ENCODE measurements around the gene SLC15A3.

The SLC15A3 gene

DNA sequence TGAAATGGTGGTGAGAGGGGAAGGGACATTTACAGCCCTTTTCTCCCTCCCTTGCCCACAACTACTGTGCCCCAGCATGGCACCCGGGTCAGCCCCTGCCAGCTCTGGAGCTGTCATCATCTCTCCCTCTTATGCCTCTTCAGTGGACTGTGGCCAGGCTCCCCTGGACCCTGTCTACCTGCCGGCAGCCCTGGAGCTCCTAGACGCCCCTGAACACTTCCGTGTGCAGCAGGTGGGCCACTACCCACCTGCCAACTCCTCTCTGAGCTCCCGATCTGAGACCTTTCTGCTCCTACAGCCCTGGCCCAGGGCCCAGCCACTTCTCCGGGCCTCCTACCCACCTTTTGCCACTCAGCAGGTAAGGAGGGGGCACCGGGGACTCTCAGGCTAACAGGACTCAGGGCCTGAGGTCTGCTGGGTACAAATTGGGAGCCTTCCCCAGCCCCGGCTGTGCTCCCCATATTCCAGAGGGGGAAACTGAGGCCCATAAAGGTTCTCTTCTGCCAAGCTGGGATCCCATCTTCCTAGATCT, 24.8 kb downstream of the SLC15A3 start:
- no peak overlapping the region for H3K4me3 ChIP-seq (ENCODE audit: severe bottlenecking)
- H3K36me3 ChIP-seq (ENCODE audit: low read depth), result peaks cover 7% of the 10 kb centered on the region
- H3K9me3 ChIP-seq (ENCODE audit: severe bottlenecking), result no peaks in the 10 kb centered on the region

DNA sequence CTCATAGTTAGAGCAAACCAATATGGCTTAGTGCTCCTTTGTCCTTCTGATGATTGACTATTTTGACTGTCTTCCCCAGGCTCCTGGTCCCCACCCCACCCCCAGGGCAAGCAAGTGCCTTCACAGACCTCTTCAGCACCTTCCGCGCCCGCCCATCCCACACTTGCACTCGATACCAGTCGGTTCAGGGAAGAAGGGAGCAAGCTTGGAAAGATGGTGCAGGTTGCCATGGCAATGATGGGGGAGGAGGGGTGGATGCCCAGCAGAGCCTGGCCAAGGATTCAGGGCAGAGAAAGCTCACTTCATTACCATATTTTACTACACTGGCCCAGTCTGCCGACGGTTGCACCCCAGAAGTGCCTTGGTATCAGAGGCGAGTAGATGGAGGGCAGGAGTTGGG, 25.5 kb downstream of the SLC15A3 start:
- Histone ChIP-seq H3K9me3 (ENCODE audit: severe bottlenecking) (no peaks in the 10 kb centered on the region), H3K36me3 (ENCODE audit: low read depth) (peaks cover 2% of the 10 kb centered on the region; the same call in 1 of the 2 replicates), H3K27me3 (ENCODE audit: insufficient read depth, poor library complexity, severe bottlenecking) (no peaks in the 10 kb centered on the region), H3K27ac (ENCODE audit: poor library complexity, severe bottlenecking) (no peak overlapping the region), H3K4me3 (ENCODE audit: severe bottlenecking) (no peak overlapping the region), H3K4me1 (ENCODE audit: insufficient read depth, poor library complexity, severe bottlenecking) (peaks cover 3% of the 10 kb centered on the region)
- DNase-seq (ENCODE audit: low spot score) (no peak), ATAC-seq (ENCODE audit: low read depth) (no peak)
- TF ChIP-seq CTCF (IDR thresholded peaks at IDR 0.05; ENCODE audit: poor library complexity, severe bottlenecking), result no peak

More for the DNA sequence above, 24.8 kb downstream of the SLC15A3 start:
- Histone ChIP-seq H3K4me1 (ENCODE audit: insufficient read depth, poor library complexity, severe bottlenecking) (peaks cover 3% of the 10 kb centered on the region), H3K27me3 (ENCODE audit: insufficient read depth, poor library complexity, severe bottlenecking) (no peaks in the 10 kb centered on the region), H3K27ac (ENCODE audit: poor library complexity, severe bottlenecking) (no peak overlapping the region)
- ATAC-seq (ENCODE audit: low read depth) (no peak), DNase-seq (ENCODE audit: low spot score) (no peak)
- TF ChIP-seq CTCF (IDR thresholded peaks at IDR 0.05; ENCODE audit: poor library complexity, severe bottlenecking), result no peak

- no peak overlapping the region for H3K4me3 ChIP-seq (ENCODE audit: severe bottlenecking)
- peaks cover 3% of the 10 kb centered on the region for H3K4me1 ChIP-seq (ENCODE audit: insufficient read depth, poor library complexity, severe bottlenecking)
- H3K27ac ChIP-seq (ENCODE audit: poor library complexity, severe bottlenecking), result peak overlapping the region; percentile 19
- H3K27me3 ChIP-seq (ENCODE audit: insufficient read depth, poor library complexity, severe bottlenecking), result no peaks in the 10 kb centered on the region
- DNase-seq (ENCODE audit: low spot score) (no peak), ATAC-seq (ENCODE audit: low read depth) (peak; percentile 51)
- no peak for TF ChIP-seq CTCF (IDR thresholded peaks at IDR 0.05; ENCODE audit: poor library complexity, severe bottlenecking)
- H3K9me3 ChIP-seq (ENCODE audit: severe bottlenecking), result no peaks in the 10 kb centered on the region
- H3K36me3 ChIP-seq (ENCODE audit: low read depth), result peaks cover 6% of the 10 kb centered on the region
These were observed 26.1 kb downstream of the SLC15A3 start for GRCh38 chr11:60925868-60926267.

GRCh38 chr11:60924906-60925853, 26.8 kb downstream of the SLC15A3 start:
- ATAC-seq (ENCODE audit: low read depth), result peak; percentile 4; the same call in 2 of the 3 replicates
- H3K27ac ChIP-seq (ENCODE audit: poor library complexity, severe bottlenecking), result peak overlapping the region; percentile 19
- peaks cover 13% of the 10 kb centered on the region for H3K36me3 ChIP-seq (ENCODE audit: low read depth)

More at GRCh38 chr11:60924906-60925853, 26.8 kb downstream of the SLC15A3 start:
- peak overlapping the region; percentile 54 for H3K4me3 ChIP-seq (ENCODE audit: severe bottlenecking)
- H3K4me1 ChIP-seq (ENCODE audit: insufficient read depth, poor library complexity, severe bottlenecking), result peaks cover 3% of the 10 kb centered on the region
- no peak for DNase-seq (ENCODE audit: low spot score)
- no peak for TF ChIP-seq CTCF (IDR thresholded peaks at IDR 0.05; ENCODE audit: poor library complexity, severe bottlenecking)
- H3K9me3 ChIP-seq (ENCODE audit: severe bottlenecking), result no peaks in the 10 kb centered on the region
- no peaks in the 10 kb centered on the region for H3K27me3 ChIP-seq (ENCODE audit: insufficient read depth, poor library complexity, severe bottlenecking)
